Measurements from ENCODE around the gene ADPRM.

ADPRM gene

DNA sequence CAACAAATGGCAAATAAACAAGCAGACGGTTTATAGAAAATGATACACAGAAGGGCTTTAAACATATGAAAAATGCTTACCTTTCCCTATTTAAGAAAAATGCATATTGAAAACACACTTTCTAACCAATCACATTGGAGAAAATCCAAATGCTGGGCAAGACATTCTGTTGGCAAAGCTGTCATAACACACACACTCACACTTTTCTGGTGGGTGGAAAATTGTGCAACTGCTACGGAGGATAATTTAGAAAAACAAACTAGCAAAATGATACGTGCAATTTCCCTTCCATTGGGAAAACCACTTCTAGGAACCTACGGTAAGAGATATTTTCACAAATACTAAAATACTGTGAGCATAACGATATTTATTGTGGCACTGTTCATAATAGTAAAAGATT, 30.5 kb upstream of the ADPRM start:
- Histone ChIP-seq H2BK15ac (ENCODE audit: low read length) (no peak overlapping the region), H3K4me3 (ENCODE audit: low read length in 2 of 2) (no peak overlapping the region), H4K8ac (ENCODE audit: low read depth, low read length) (no peak overlapping the region), H3K79me1 (ENCODE audit: low read depth, low read length) (no peaks in the 10 kb centered on the region), H3K4ac (ENCODE audit: low read length) (no peak overlapping the region), H2AK5ac (ENCODE audit: low read depth, low read length) (no peak overlapping the region), H3K36me3 (replicated peaks in 1 of 2; ENCODE audit: control insufficient read depth in 2 of 2, insufficient read depth in 2 of 2, low read length in 2 of 2) (no peaks in the 10 kb centered on the region), H3K27ac (replicated peaks; ENCODE audit: low read length) (no peak overlapping the region), H3K9ac (ENCODE audit: low read depth, low read length, poor library complexity) (no peak overlapping the region), H2AFZ (ENCODE audit: low read length) (no peak overlapping the region), H3K14ac (ENCODE audit: low read length) (no peak overlapping the region), H2BK5ac (ENCODE audit: low read length) (no peak overlapping the region), H3K4me2 (ENCODE audit: insufficient read depth, low read length, poor library complexity, severe bottlenecking) (no peak overlapping the region), H2BK12ac (ENCODE audit: low read length) (no peak overlapping the region), H3K4me1 (ENCODE audit: control insufficient read depth in 2 of 2, insufficient read depth in 1 of 2, low read depth in 1 of 2, low read length in 2 of 2) (no peaks in the 10 kb centered on the region), H3K18ac (ENCODE audit: low read length) (no peak overlapping the region), H3K9me3 (replicated peaks in 1 of 2; ENCODE audit: control insufficient read depth in 2 of 2, insufficient read depth in 1 of 2, low read depth in 1 of 2, low read length in 2 of 2) (no peaks in the 10 kb centered on the region), H4K91ac (ENCODE audit: low read depth, low read length, poor library complexity) (no peak overlapping the region), H2BK120ac (ENCODE audit: low read depth, low read length) (no peak overlapping the region), H3K27me3 (ENCODE audit: control insufficient read depth in 3 of 3, insufficient read depth in 3 of 3, low read depth in 1 of 3, low read length in 3 of 3) (no peaks in the 10 kb centered on the region), H3K23ac (ENCODE audit: low read depth, low read length, poor library complexity) (no peak overlapping the region)
- WGBS, 2 donors (ENCODE audit: extremely low coverage in 2 of 2, insufficient read length in 2 of 2, insufficient replicate concordance in 1 of 2): no CpG with 5 or more reads among the region's 5 CpGs
- DNase-seq (ENCODE audit: low spot score): no peak

- Histone ChIP-seq H2BK5ac (ENCODE audit: low read length) (no peak overlapping the region), H3K4me2 (ENCODE audit: insufficient read depth, low read length, poor library complexity, severe bottlenecking) (no peak overlapping the region), H3K23ac (ENCODE audit: low read depth, low read length, poor library complexity) (no peak overlapping the region), H3K36me3 (replicated peaks in 1 of 2; ENCODE audit: control insufficient read depth in 2 of 2, insufficient read depth in 2 of 2, low read length in 2 of 2) (peaks cover 0 to 4% of the 10 kb centered on the region in 2 donors), H4K91ac (ENCODE audit: low read depth, low read length, poor library complexity) (no peak overlapping the region), H3K9me3 (replicated peaks in 1 of 2; ENCODE audit: control insufficient read depth in 2 of 2, insufficient read depth in 1 of 2, low read depth in 1 of 2, low read length in 2 of 2) (peaks cover 0 to 1% of the 10 kb centered on the region in 2 donors), H4K8ac (ENCODE audit: low read depth, low read length) (no peak overlapping the region), H3K27me3 (ENCODE audit: control insufficient read depth in 3 of 3, insufficient read depth in 3 of 3, low read depth in 1 of 3, low read length in 3 of 3) (no peaks in the 10 kb centered on the region), H3K79me1 (ENCODE audit: low read depth, low read length) (no peaks in the 10 kb centered on the region), H2AFZ (ENCODE audit: low read length) (no peak overlapping the region), H3K27ac (replicated peaks; ENCODE audit: low read length) (no peak overlapping the region), H2BK12ac (ENCODE audit: low read length) (no peak overlapping the region), H2AK5ac (ENCODE audit: low read depth, low read length) (no peak overlapping the region), H2BK15ac (ENCODE audit: low read length) (no peak overlapping the region), H3K4me1 (ENCODE audit: control insufficient read depth in 2 of 2, insufficient read depth in 1 of 2, low read depth in 1 of 2, low read length in 2 of 2) (no peaks in the 10 kb centered on the region), H3K14ac (ENCODE audit: low read length) (no peak overlapping the region), H3K18ac (ENCODE audit: low read length) (no peak overlapping the region), H3K4ac (ENCODE audit: low read length) (no peak overlapping the region), H3K9ac (ENCODE audit: low read depth, low read length, poor library complexity) (no peak overlapping the region), H2BK120ac (ENCODE audit: low read depth, low read length) (no peak overlapping the region), H3K4me3 (ENCODE audit: low read length in 2 of 2) (no peak overlapping the region)
- DNase-seq (ENCODE audit: low spot score): no peak
- WGBS, 2 donors (ENCODE audit: extremely low coverage in 2 of 2, insufficient read length in 2 of 2, insufficient replicate concordance in 1 of 2): no CpG with 5 or more reads among the region's 1 CpG
Observed at GRCh38 chr17:10668775-10669174, 28.6 kb upstream of the ADPRM start.

- peaks cover 3% of the 10 kb centered on the region for H3K79me1 ChIP-seq (ENCODE audit: low read depth, low read length)
- H3K4me1 ChIP-seq (ENCODE audit: control insufficient read depth in 2 of 2, insufficient read depth in 1 of 2, low read depth in 1 of 2, low read length in 2 of 2): no peaks in the 10 kb centered on the region
- H2AFZ ChIP-seq (ENCODE audit: low read length): no peak overlapping the region
- no peak overlapping the region for H3K14ac ChIP-seq (ENCODE audit: low read length)
- no CpG with 5 or more reads among the region's 12 CpGs for WGBS, 2 donors (ENCODE audit: extremely low coverage in 2 of 2, insufficient read length in 2 of 2, insufficient replicate concordance in 1 of 2)
- no peak overlapping the region for H3K4me3 ChIP-seq (ENCODE audit: low read length in 2 of 2)
- H4K91ac ChIP-seq (ENCODE audit: low read depth, low read length, poor library complexity): no peak overlapping the region
- H3K9ac ChIP-seq (ENCODE audit: low read depth, low read length, poor library complexity): peak overlapping the region; percentile 60
- H3K27me3 ChIP-seq (ENCODE audit: control insufficient read depth in 3 of 3, insufficient read depth in 3 of 3, low read depth in 1 of 3, low read length in 3 of 3): no peaks in the 10 kb centered on the region
- no peak overlapping the region for H2AK5ac ChIP-seq (ENCODE audit: low read depth, low read length)
- no peak overlapping the region for H3K4ac ChIP-seq (ENCODE audit: low read length)
- no peak overlapping the region for H2BK5ac ChIP-seq (ENCODE audit: low read length)
- no peak overlapping the region for H4K8ac ChIP-seq (ENCODE audit: low read depth, low read length)
- no peak overlapping the region for H2BK12ac ChIP-seq (ENCODE audit: low read length)
- H3K9me3 ChIP-seq (replicated peaks in 1 of 2; ENCODE audit: control insufficient read depth in 2 of 2, insufficient read depth in 1 of 2, low read depth in 1 of 2, low read length in 2 of 2): peaks cover 0 to 3% of the 10 kb centered on the region in 2 donors
- no peak overlapping the region for H3K23ac ChIP-seq (ENCODE audit: low read depth, low read length, poor library complexity)
- no peak overlapping the region for H2BK120ac ChIP-seq (ENCODE audit: low read depth, low read length)
- peak overlapping the region; percentile 11 for H3K4me2 ChIP-seq (ENCODE audit: insufficient read depth, low read length, poor library complexity, severe bottlenecking)
- no peak for DNase-seq (ENCODE audit: low spot score)
- H3K27ac ChIP-seq (replicated peaks; ENCODE audit: low read length): peak overlapping the region; percentile 1
- no peak overlapping the region for H2BK15ac ChIP-seq (ENCODE audit: low read length)
- no peak overlapping the region for H3K18ac ChIP-seq (ENCODE audit: low read length)
- peaks cover 13 to 38% of the 10 kb centered on the region in 2 donors for H3K36me3 ChIP-seq (replicated peaks in 1 of 2; ENCODE audit: control insufficient read depth in 2 of 2, insufficient read depth in 2 of 2, low read length in 2 of 2)
Observed at GRCh38 chr17:10673312-10673711, 24.1 kb upstream of the ADPRM start.

DNA sequence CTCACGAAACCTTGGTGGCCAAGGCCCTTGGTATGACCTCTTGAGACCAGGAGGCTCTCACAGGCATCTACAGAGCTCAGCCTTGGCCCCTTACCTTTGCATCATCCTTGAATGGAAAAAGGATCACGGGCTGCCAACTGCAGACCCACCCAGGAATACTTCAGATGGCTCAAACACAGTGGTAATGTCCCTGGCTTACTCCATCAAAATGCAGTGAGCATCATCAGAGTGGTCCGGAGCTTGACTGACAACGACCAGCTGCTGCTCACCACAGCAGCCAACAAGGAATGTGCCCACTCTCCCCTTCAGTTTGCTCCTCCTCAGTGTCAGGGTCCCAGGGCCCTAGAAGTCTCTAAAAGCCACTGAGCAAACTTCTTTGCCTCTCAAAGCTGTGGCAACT, 22.7 kb upstream of the ADPRM start:
- H3K36me3 ChIP-seq (replicated peaks in 1 of 2; ENCODE audit: control insufficient read depth in 2 of 2, insufficient read depth in 2 of 2, low read length in 2 of 2): peaks cover 13 to 52% of the 10 kb centered on the region in 2 donors
- H3K4ac ChIP-seq (ENCODE audit: low read length): no peak overlapping the region
- H3K4me3 ChIP-seq (ENCODE audit: low read length in 2 of 2): no peak overlapping the region
- peak overlapping the region; percentile 43 for H2BK15ac ChIP-seq (ENCODE audit: low read length)
- H2AFZ ChIP-seq (ENCODE audit: low read length): no peak overlapping the region
- H2BK120ac ChIP-seq (ENCODE audit: low read depth, low read length): no peak overlapping the region
- no peak overlapping the region for H4K8ac ChIP-seq (ENCODE audit: low read depth, low read length)
- H3K9ac ChIP-seq (ENCODE audit: low read depth, low read length, poor library complexity): no peak overlapping the region
- no peak overlapping the region for H4K91ac ChIP-seq (ENCODE audit: low read depth, low read length, poor library complexity)
- H3K79me1 ChIP-seq (ENCODE audit: low read depth, low read length): peaks cover 3% of the 10 kb centered on the region
- WGBS, 2 donors (ENCODE audit: extremely low coverage in 2 of 2, insufficient read length in 2 of 2, insufficient replicate concordance in 1 of 2): no CpG with 5 or more reads among the region's 4 CpGs
- H3K9me3 ChIP-seq (replicated peaks in 1 of 2; ENCODE audit: control insufficient read depth in 2 of 2, insufficient read depth in 1 of 2, low read depth in 1 of 2, low read length in 2 of 2): peaks cover 0 to 3% of the 10 kb centered on the region in 2 donors
- H3K27me3 ChIP-seq (ENCODE audit: control insufficient read depth in 3 of 3, insufficient read depth in 3 of 3, low read depth in 1 of 3, low read length in 3 of 3): no peaks in the 10 kb centered on the region
- peak overlapping the region; percentile 13 for H2BK5ac ChIP-seq (ENCODE audit: low read length)
- H3K4me2 ChIP-seq (ENCODE audit: insufficient read depth, low read length, poor library complexity, severe bottlenecking): no peak overlapping the region
- no peak overlapping the region for H3K18ac ChIP-seq (ENCODE audit: low read length)
- no peaks in the 10 kb centered on the region for H3K4me1 ChIP-seq (ENCODE audit: control insufficient read depth in 2 of 2, insufficient read depth in 1 of 2, low read depth in 1 of 2, low read length in 2 of 2)
- H2BK12ac ChIP-seq (ENCODE audit: low read length): no peak overlapping the region
- peak overlapping the region; percentile 80 for H3K23ac ChIP-seq (ENCODE audit: low read depth, low read length, poor library complexity)
- DNase-seq (ENCODE audit: low spot score): no peak
- no peak overlapping the region for H2AK5ac ChIP-seq (ENCODE audit: low read depth, low read length)
- H3K14ac ChIP-seq (ENCODE audit: low read length): no peak overlapping the region
- H3K27ac ChIP-seq (replicated peaks; ENCODE audit: low read length): no peak overlapping the region
